Adrenal gland (tissue), 12 donors: ENCODE measurements around the gene OR51B2. TPM values are rescaled to one million over a fixed set of nuclear protein-coding genes. Genes with fewer than 3 reads are reported as not detected.
"Not testable (repeated sequence)": the region's sequence is repeated elsewhere in the genome, so short reads cannot be mapped to it uniquely, and the experiment has no call there.

Experiments
- DNase-seq, 7 donors: peaks; one replicate each; pipeline ENCODE4 v3.0.0-alpha.2; 2019 to 2020
- H3K27ac ChIP-seq, 5 donors: fragments of 200-600 bp; sonication (generic) in 4 of 5; 1 replicate in 3 of 5; 2 replicates in 2 of 5; pipeline versions ENCODE4 v1.5.1 to v1.8.0; 2016 to 2020; ENCODE audit warnings: mild to moderate bottlenecking in 1 of 5
- H3K27me3 ChIP-seq: fragments of 200-600 bp; 2 replicates; pipeline ENCODE4 v1.8.0; 2021
- H3K36me3 ChIP-seq, 2 donors: fragments of 200-600 bp; replicated peaks in 1 of 2; 1 replicate in 1 of 2; 2 replicates in 1 of 2; pipeline versions ENCODE4 v1.5.1 to v1.8.0; 2018 to 2022
- H3K4me1 ChIP-seq, 2 donors: fragments of 200-600 bp; replicated peaks in 1 of 2; 1 replicate in 1 of 2; 2 replicates in 1 of 2; pipeline versions ENCODE4 v1.5.1 to v1.8.0; 2018 to 2021
- H3K4me3 ChIP-seq, 4 donors: fragments of 200-600 bp; sonication (generic) in 3 of 4; one replicate each; pipeline ENCODE4 v1.5.1; 2016 to 2018
- H3K9me3 ChIP-seq, 3 donors: fragments of 200-600 bp; sonication (generic) in 1 of 3; replicated peaks in 1 of 3; 1 replicate in 2 of 3; 2 replicates in 1 of 3; pipeline versions ENCODE4 v1.5.1 to v1.8.0; 2016 to 2021
- POLR2A ChIP-seq, 2 donors: fragments of 450-650 bp; IDR thresholded peaks; one replicate each; pipeline ENCODE4 v1.6.1; 2017; ENCODE audit warnings: antibody characterized with exemption in 2 of 2, mild to moderate bottlenecking in 2 of 2, moderate library complexity in 1 of 2
- WGBS, 4 donors: extraction: QIAGEN DNeasy Blood & Tissue Kit in 2 of 4; methylation state at CpG; one replicate each; pipeline versions ENCODE4 v1.1.5 to v1.1.7; 2013 to 2017; 5-methylcytosine and 5-hydroxymethylcytosine counted together
- intact Hi-C, 2 donors: fragments of 100-400 bp; cut with DNase I; formaldehyde crosslinking; loops; one replicate each; pipeline versions ENCODE4 v1.14.1 to v1.15.0; 2022 to 2023
- polyA plus RNA-seq, 3 donors: library from polyadenylated mRNA; stranded (reverse); fragments of 200-250 nt in 2 of 3; fragments of 350-450 nt in 1 of 3; fragmentation: Illumina TruSeq in 1 of 3; extraction: RNeasy Lipid Tissue Mini Kit (QIAGEN cat#74804) in 1 of 3; gene quantifications; one replicate each; pipeline ENCODE4 v1.2.3, GENCODE V29; 2013 to 2014
- total RNA-seq, 9 donors: library from RNA; depleted of rRNA in 4 of 9; stranded (reverse); fragments of >200 nt in 4 of 9; fragments of 120-200 nt in 1 of 9; fragmentation: NEBNext Ultra II Directional in 1 of 9; extraction: Animal tissue kit (Norgen Biotek cat#: 25700) in 1 of 9; gene quantifications; one replicate each; pipeline versions ENCODE4 v1.1.0 to v1.2.4, GENCODE V29; 2013 to 2023
- TF ChIP-seq, protein P1 (sequence below), 6 experiments: fragments of 450-650 bp in 4 of 6; fragments of 200-600 bp in 2 of 6; sonication (generic) in 1 of 6; IDR thresholded peaks; 1 replicate in 5 of 6; 2 replicates in 1 of 6; pipeline versions ENCODE4 v1.5.1 to v1.8.0; 2016 to 2021; ENCODE audit warnings: antibody characterized with exemption in 6 of 6, mild to moderate bottlenecking in 2 of 6, moderate library complexity in 1 of 6
- donor health status: healthy with polysubstance abuse.
- donor health status: Bipolar disorder and iron deficiency.
- donor health status: DM: yes; HTN: yes; CAD: no.
- donor health status: DM: no; HTN: no; CAD: no.
- donor health status: DM: no; HTN: no; CAD: no.
- donor health status: DM: yes; HTN: yes; CAD: no.

Gene OR51B2
- total and polyA plus RNA-seq, 12 donors, result 0.33 to 1.3 TPM; not detected in 10

DNA sequence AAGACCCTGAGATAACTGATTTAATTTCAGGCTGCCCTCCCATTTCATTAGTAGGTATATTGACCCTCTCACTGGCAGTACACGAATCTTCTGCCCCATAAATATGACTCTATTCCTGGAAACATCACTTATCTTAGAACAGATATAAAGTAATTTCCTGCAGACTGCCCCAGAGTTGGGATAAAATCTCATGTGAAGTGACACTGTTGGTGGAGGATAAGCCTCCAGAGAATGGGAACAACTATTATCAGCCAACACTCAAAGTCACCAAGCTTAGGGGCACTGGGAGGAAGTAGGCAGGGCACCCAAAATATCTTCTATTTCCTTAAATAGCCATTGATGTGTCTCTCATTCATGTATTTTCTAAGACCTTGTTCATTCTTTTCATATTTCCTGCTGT is 11.1 kb upstream of the OR51B2 start:
- TF ChIP-seq, protein P1, sequence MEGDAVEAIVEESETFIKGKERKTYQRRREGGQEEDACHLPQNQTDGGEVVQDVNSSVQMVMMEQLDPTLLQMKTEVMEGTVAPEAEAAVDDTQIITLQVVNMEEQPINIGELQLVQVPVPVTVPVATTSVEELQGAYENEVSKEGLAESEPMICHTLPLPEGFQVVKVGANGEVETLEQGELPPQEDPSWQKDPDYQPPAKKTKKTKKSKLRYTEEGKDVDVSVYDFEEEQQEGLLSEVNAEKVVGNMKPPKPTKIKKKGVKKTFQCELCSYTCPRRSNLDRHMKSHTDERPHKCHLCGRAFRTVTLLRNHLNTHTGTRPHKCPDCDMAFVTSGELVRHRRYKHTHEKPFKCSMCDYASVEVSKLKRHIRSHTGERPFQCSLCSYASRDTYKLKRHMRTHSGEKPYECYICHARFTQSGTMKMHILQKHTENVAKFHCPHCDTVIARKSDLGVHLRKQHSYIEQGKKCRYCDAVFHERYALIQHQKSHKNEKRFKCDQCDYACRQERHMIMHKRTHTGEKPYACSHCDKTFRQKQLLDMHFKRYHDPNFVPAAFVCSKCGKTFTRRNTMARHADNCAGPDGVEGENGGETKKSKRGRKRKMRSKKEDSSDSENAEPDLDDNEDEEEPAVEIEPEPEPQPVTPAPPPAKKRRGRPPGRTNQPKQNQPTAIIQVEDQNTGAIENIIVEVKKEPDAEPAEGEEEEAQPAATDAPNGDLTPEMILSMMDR (IDR thresholded peaks at IDR 0.05), result no peak
- TF ChIP-seq POLR2A (IDR thresholded peaks at IDR 0.05), result no peak
- WGBS, 4 donors, result 8 to 39% (median 35%) methylated on average over 1 of the region's 1 CpG
- Histone ChIP-seq H3K27ac (no peak overlapping the region), H3K4me1 (no peaks in the 10 kb centered on the region), H3K36me3 (no peaks in the 10 kb centered on the region), H3K27me3 (no peaks in the 10 kb centered on the region), H3K9me3 (no peaks in the 10 kb centered on the region), H3K4me3 (no peak overlapping the region)
- DNase-seq, result no peak
- intact Hi-C loops, result no loop called here

DNA sequence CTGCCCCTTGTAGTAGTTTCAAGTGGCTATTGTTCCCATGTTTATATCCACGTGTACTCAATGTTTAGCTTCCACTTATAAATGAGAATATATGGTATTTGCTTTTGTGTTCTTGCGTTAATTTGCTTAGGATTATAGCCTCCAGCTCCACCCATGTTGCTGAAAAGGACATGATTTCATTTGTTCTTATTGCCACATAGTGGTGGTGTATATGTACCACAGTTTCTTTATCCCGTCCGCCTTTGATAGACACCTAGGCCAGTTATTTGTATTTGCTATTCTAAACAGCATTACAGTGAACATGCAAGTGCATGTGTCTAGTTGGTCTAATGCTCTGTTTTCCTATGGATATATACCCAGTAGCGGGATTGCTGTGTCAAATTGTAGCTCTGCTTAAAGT is 6.8 kb downstream of the OR51B2 start:
- no peak overlapping the region for H3K4me3 ChIP-seq
- no peaks in the 10 kb centered on the region for H3K9me3 ChIP-seq
- no peaks in the 10 kb centered on the region for H3K4me1 ChIP-seq
- H3K27me3 ChIP-seq, result no peaks in the 10 kb centered on the region
- 64 to 80% (median 66%) methylated on average over 5 of the region's 5 CpGs for WGBS, 4 donors
- no peak for DNase-seq
- H3K27ac ChIP-seq, result no peak overlapping the region
- intact Hi-C loops, result no loop called here
- H3K36me3 ChIP-seq, result no peaks in the 10 kb centered on the region
- TF ChIP-seq, protein P1 (IDR thresholded peaks at IDR 0.05), result no peak
- no peak for TF ChIP-seq POLR2A (IDR thresholded peaks at IDR 0.05)

DNA sequence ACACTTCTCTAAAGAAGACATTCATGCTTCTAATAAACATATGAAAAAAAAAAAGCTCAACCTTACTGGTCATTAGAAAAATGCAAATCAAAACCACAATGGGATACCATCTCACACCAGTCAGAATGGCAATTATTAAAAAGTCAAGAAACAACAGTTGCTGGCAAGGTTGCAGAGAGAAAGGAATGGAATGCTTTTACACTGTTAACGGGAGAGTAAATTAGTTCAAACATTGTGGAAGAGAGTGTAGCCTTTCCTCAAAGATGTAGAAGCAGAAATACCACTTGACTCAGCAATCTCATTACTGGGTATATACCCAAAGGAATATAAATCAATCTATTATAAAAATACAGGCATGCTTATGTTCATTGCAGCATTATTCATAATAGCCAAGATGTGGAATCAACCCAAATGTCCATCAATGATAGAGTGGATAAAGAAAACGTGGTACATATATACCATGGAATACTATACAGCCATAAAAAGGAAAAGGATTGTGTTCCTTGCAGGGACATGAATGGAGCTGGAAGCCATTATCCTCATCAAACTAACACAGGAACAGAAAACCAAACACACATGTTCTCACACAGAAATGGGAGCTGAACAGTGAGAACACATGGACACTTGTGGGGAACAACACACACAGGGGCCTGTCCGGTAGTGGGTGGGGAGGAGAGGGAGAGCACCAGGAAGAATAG is 10.6 kb downstream of the OR51B2 start:
- 71 to 80% (median 77%) methylated on average over 3 of the region's 3 CpGs for WGBS, 4 donors
- H3K4me3 ChIP-seq, H3K9me3 ChIP-seq, H3K27me3 ChIP-seq, H3K4me1 ChIP-seq, H3K27ac ChIP-seq, intact Hi-C loops, DNase-seq, H3K36me3 ChIP-seq: not testable (repeated sequence)

DNA sequence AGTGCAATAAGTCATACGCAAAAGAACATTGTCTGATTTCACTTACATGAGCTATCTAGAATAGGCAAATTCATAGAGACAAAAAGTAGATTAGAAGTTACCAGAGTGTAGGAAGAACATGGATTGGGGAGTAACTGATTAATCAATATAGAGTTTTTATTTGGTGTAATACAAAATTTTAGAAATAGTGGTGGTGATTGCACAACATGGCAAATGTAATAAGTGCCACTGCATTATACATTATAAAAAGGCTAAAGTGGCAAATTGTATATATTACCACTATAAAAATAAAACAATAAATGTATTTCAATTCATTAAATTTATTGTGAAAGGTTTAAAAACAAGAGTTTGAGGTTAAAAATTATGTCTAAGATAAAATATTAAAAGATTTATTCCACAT is 13.7 kb downstream of the OR51B2 start:
- 90 to 95% (median 94%) methylated on average over 1 of the region's 1 CpG for WGBS, 4 donors
- intact Hi-C loops, result no loop called here
- no peak overlapping the region for H3K27ac ChIP-seq
- H3K4me1 ChIP-seq, result no peaks in the 10 kb centered on the region
- no peaks in the 10 kb centered on the region for H3K27me3 ChIP-seq
- no peak for DNase-seq
- H3K4me3 ChIP-seq, result no peak overlapping the region
- no peaks in the 10 kb centered on the region for H3K36me3 ChIP-seq
- TF ChIP-seq, protein P1 (IDR thresholded peaks at IDR 0.05), result no peak
- H3K9me3 ChIP-seq, result no peaks in the 10 kb centered on the region
